HG03521 (cell line): Measurements from ENCODE around the gene TBC1D9.

Experiments
- ATAC-seq: cut with Tn5 transposase; IDR thresholded peaks from one replicate; pipeline ENCODE4 v1.9.1; 2021; ENCODE audit warnings: mild to moderate bottlenecking, moderate library complexity; ENCODE audit not compliant: unreplicated experiment

TBC1D9 gene

GRCh38 chr4:140628016-140628415 lies 128.2 kb downstream of the TBC1D9 start:
- ATAC-seq, result no peak

- no peak for ATAC-seq
These were observed 129.4 kb downstream of the TBC1D9 start for GRCh38 chr4:140626661-140627376.

- no peak for ATAC-seq
These were observed 133.7 kb downstream of the TBC1D9 start for GRCh38 chr4:140622333-140622958.

- no peak for ATAC-seq
These were observed 135.0 kb downstream of the TBC1D9 start for GRCh38 chr4:140621161-140621560.

GRCh38 chr4:140617499-140618248 lies 138.5 kb downstream of the TBC1D9 start:
- ATAC-seq, result no peak

- no peak for ATAC-seq
These were observed 140.7 kb downstream of the TBC1D9 start for GRCh38 chr4:140615451-140615850.

- no peak for ATAC-seq
These were observed 143.8 kb downstream of the TBC1D9 start for GRCh38 chr4:140612357-140612756.

- no peak for ATAC-seq
These were observed 144.3 kb downstream of the TBC1D9 start for GRCh38 chr4:140611854-140612253.

GRCh38 chr4:140609548-140610425 lies 146.4 kb downstream of the TBC1D9 start:
- peak; percentile 86 for ATAC-seq

- no peak for ATAC-seq
These were observed 148.3 kb downstream of the TBC1D9 start for GRCh38 chr4:140607852-140608251.

- ATAC-seq, result no peak
These were observed 151.6 kb downstream of the TBC1D9 start for GRCh38 chr4:140604544-140604943.

GRCh38 chr4:140603286-140603685 lies 152.9 kb downstream of the TBC1D9 start:
- no peak for ATAC-seq

- no peak for ATAC-seq
These were observed 153.5 kb downstream of the TBC1D9 start for GRCh38 chr4:140602714-140603113.

- no peak for ATAC-seq
These were observed 155.8 kb downstream of the TBC1D9 start for GRCh38 chr4:140600408-140600807.

GRCh38 chr4:140595065-140595464 lies 161.1 kb downstream of the TBC1D9 start:
- no peak for ATAC-seq

GRCh38 chr4:140584439-140584838 lies 171.7 kb downstream of the TBC1D9 start:
- ATAC-seq, result no peak

GRCh38 chr4:140581078-140581477 lies 175.1 kb downstream of the TBC1D9 start:
- ATAC-seq, result no peak

GRCh38 chr4:140579278-140579677 lies 176.9 kb downstream of the TBC1D9 start:
- no peak for ATAC-seq

GRCh38 chr4:140575489-140575888 lies 180.7 kb downstream of the TBC1D9 start:
- no peak for ATAC-seq

- ATAC-seq, result no peak
These were observed 184.6 kb downstream of the TBC1D9 start for GRCh38 chr4:140571620-140572019.
